ENCODE data around the gene SF3B6.

GRCh38 chr2:24018241-24018640 is 57.9 kb downstream of the SF3B6 start:
- TF ChIP-seq RAD21 (IDR thresholded peaks at IDR 0.05; ENCODE audit: low read length) (no peak), CTCF (conservative IDR thresholded peaks at IDR 0.05; ENCODE audit: low read depth, low read length) (no peak), POLR2A (IDR thresholded peaks at IDR 0.05; ENCODE audit: low read depth, low read length) (no peak)
